HL-60 (cell line): ENCODE measurements around the gene ARFIP2.

Experiments
- CTCF ChIP-seq: IDR thresholded peaks from one replicate; pipeline ENCODE4 v1.5.1; 2011; ENCODE audit warnings: low read length, control low read depth, inconsistent platforms; ENCODE audit not compliant: insufficient read depth
- GABPA ChIP-seq: IDR thresholded peaks from 2 replicates; pipeline ENCODE4 v1.6.1; 2012; ENCODE audit warnings: low read depth
- POLR2AphosphoS5 ChIP-seq: IDR thresholded peaks from 2 replicates; pipeline ENCODE4 v1.6.1; 2012; ENCODE audit warnings: low read depth
- SPI1 ChIP-seq: IDR thresholded peaks from 2 replicates; pipeline ENCODE4 v1.6.1; 2012; ENCODE audit warnings: low read depth, mild to moderate bottlenecking, borderline replicate concordance

GRCh38 chr11:6457581-6458320 lies 23.4 kb downstream of the ARFIP2 start:
- TF ChIP-seq CTCF (no peak), POLR2AphosphoS5 (no peak), SPI1 (no peak), GABPA (no peak)
